HepG2 (cell line): ENCODE results near the gene TYR. TPM values are rescaled to one million over a fixed set of nuclear protein-coding genes. Genes with fewer than 3 reads are reported as not detected.

Source experiments
- ATAC-seq: fragments of 200-7000 bp; cut with Tn5 transposase; 3 replicates; pipeline ENCODE4 v1.9.1; 2020; ENCODE audit warnings: mild to moderate bottlenecking, moderate library complexity
- BruUV-seq: library from RNA; stranded (reverse); fragments of 400-500 nt; replicated peaks from 2 replicates; lab custom pipeline; 2021; lab: Mats Ljungman, UMichigan
- CTCF ChIA-PET: fragments of 300-600 bp; formaldehyde crosslinking; extraction: SDS; loops from one replicate; lab custom pipeline; 2021; ENCODE audit warnings: low total read pairs, inconsistent platforms, low intra/inter-chr PET ratio; lab: Yijun Ruan, JAX
- POLR2A ChIA-PET: fragments of 350-600 bp; sonication (Branson Sonifier 250); formaldehyde crosslinking; loops from one replicate; lab custom pipeline; 2020; ENCODE audit warnings: antibody characterized with exemption, inconsistent platforms; lab: Yijun Ruan, JAX
- DNase-seq: peaks from one replicate; pipeline ENCODE4 v3.0.0-alpha.2; 2015; ENCODE audit warnings: low spot score
- FAIRE-seq: peaks from 3 replicates; lab custom pipeline; 2011; peaks lifted over from hg19 to GRCh38; lab: Jason Lieb, UNC
- H2AFZ ChIP-seq: one replicate; pipeline ENCODE4 v1.6.1; 2011; ENCODE audit warnings: low read length, inconsistent platforms
- H3K27ac ChIP-seq: fragments of 300-600 bp; 3 replicates; pipeline ENCODE4 v1.8.0; 2011; ENCODE audit warnings: mixed run types, mild to moderate bottlenecking, mixed read lengths, low read length, inconsistent platforms; ENCODE audit not compliant: insufficient read depth; ENCODE audit errors: extremely low read length
- H3K27me3 ChIP-seq, 2 experiments: fragments of 200-600 bp in 1 of 2; 2 replicates in 1 of 2; 3 replicates in 1 of 2; pipeline versions ENCODE4 v1.6.0 to v1.8.0; 2011; ENCODE audit warnings: low read length in 2 of 2, mild to moderate bottlenecking in 2 of 2, moderate library complexity in 2 of 2, inconsistent platforms in 1 of 2; ENCODE audit not compliant: insufficient read depth in 2 of 2, control insufficient read depth in 1 of 2
- H3K36me3 ChIP-seq, 2 experiments: fragments of 200-600 bp in 1 of 2; replicated peaks in 1 of 2; 2 replicates in 1 of 2; 3 replicates in 1 of 2; pipeline versions ENCODE4 v1.5.1 to v1.8.0; 2011; ENCODE audit warnings: low read length in 2 of 2, inconsistent platforms in 1 of 2; ENCODE audit not compliant: insufficient read depth in 2 of 2, control insufficient read depth in 1 of 2
- H3K4me1 ChIP-seq: 2 replicates; pipeline ENCODE4 v1.5.1; 2012; ENCODE audit warnings: low read length, inconsistent platforms; ENCODE audit not compliant: insufficient read depth
- H3K4me2 ChIP-seq: 2 replicates; pipeline ENCODE4 v1.6.0; 2011; ENCODE audit warnings: low read depth, low read length, inconsistent platforms
- H3K4me3 ChIP-seq, 3 experiments: fragments of 200-600 bp in 1 of 3; sonication (generic), shearing (Covaris generic) in 1 of 3; replicated peaks in 1 of 3; 2 replicates each; pipeline ENCODE4 v1.5.1; 2011 to 2016; ENCODE audit warnings: low read length in 3 of 3, inconsistent platforms in 2 of 3, low read depth in 2 of 3, mild to moderate bottlenecking in 2 of 3, control low read depth in 1 of 3, mixed read lengths in 1 of 3; ENCODE audit not compliant: insufficient read depth in 1 of 3
- H3K79me2 ChIP-seq: one replicate; pipeline ENCODE4 v1.6.1; 2011; ENCODE audit warnings: low read length, inconsistent platforms; ENCODE audit not compliant: insufficient read depth
- H3K9ac ChIP-seq: 2 replicates; pipeline ENCODE4 v1.6.0; 2011; ENCODE audit warnings: mild to moderate bottlenecking, low read depth, low read length, inconsistent platforms; ENCODE audit not compliant: insufficient read depth
- H3K9me3 ChIP-seq: 2 replicates; pipeline ENCODE4 v1.5.1; 2012; ENCODE audit warnings: mild to moderate bottlenecking, low read length
- H4K20me1 ChIP-seq: 2 replicates; pipeline ENCODE4 v1.6.0; 2011; ENCODE audit warnings: inconsistent platforms, mild to moderate bottlenecking, low read length, moderate library complexity; ENCODE audit not compliant: insufficient read depth
- BCL6 ChIP-seq: IDR thresholded peaks from 2 replicates; pipeline ENCODE4 v1.6.1; 2016; ENCODE audit warnings: missing genetic modification reagents, missing compliant biosample characterization
- CEBPB ChIP-seq: IDR thresholded peaks from 2 replicates; pipeline ENCODE4 v1.6.1; 2011; ENCODE audit warnings: low read depth, low read length, improper control_type of control experiment, borderline replicate concordance
- EEA1 ChIP-seq: sonication (generic); formaldehyde crosslinking; IDR thresholded peaks from 2 replicates; pipeline ENCODE4 v1.5.1; 2020; ENCODE audit warnings: mild to moderate bottlenecking, missing genetic modification reagents, borderline replicate concordance
- GTF2F1 ChIP-seq: fragments of 150-350 bp; IDR thresholded peaks from 2 replicates; pipeline ENCODE4 v1.6.1; 2014; ENCODE audit warnings: low read length
- HOXA7 ChIP-seq: sonication (generic); formaldehyde crosslinking; IDR thresholded peaks from 2 replicates; pipeline ENCODE4 v1.8.1; 2022; ENCODE audit warnings: mild to moderate bottlenecking, missing genetic modification reagents, moderate library complexity
- MBD4 ChIP-seq: IDR thresholded peaks from 2 replicates; pipeline ENCODE4 v1.6.1; 2012; ENCODE audit warnings: low read length, inconsistent platforms, borderline replicate concordance
- MIXL1 ChIP-seq: IDR thresholded peaks from 2 replicates; pipeline ENCODE4 v1.6.1; 2016
- MTA3 ChIP-seq: sonication (generic); formaldehyde crosslinking; IDR thresholded peaks from 2 replicates; pipeline ENCODE4 v1.4.0; 2020; ENCODE audit warnings: missing genetic modification reagents
- ONECUT2 ChIP-seq: sonication (generic); formaldehyde crosslinking; IDR thresholded peaks from 2 replicates; pipeline ENCODE4 v1.4.0; 2020; ENCODE audit warnings: missing genetic modification reagents
- RNF2 ChIP-seq: fragments of 450-650 bp; conservative IDR thresholded peaks from 2 replicates; pipeline ENCODE4 v1.6.1; 2016; ENCODE audit warnings: low read depth
- RXRA ChIP-seq: sonication (generic); formaldehyde crosslinking; IDR thresholded peaks from 2 replicates; pipeline ENCODE4 v1.5.1; 2020; ENCODE audit warnings: missing genetic modification reagents
- ZFP36 ChIP-seq: fragments of 150-350 bp; IDR thresholded peaks from 2 replicates; pipeline ENCODE4 v1.6.1; 2018; ENCODE audit warnings: borderline replicate concordance, low read length, low read depth; ENCODE audit not compliant: partially characterized antibody
- ZNF510 ChIP-seq: sonication (generic); formaldehyde crosslinking; IDR thresholded peaks from 2 replicates; pipeline ENCODE4 v1.4.0; 2020; ENCODE audit warnings: low read depth, mild to moderate bottlenecking, missing genetic modification reagents
- ZNF572 ChIP-seq: sonication (generic); formaldehyde crosslinking; IDR thresholded peaks from 2 replicates; pipeline ENCODE4 v1.5.1; 2020; ENCODE audit warnings: mild to moderate bottlenecking, missing genetic modification reagents
- in situ Hi-C: cut with HindIII; loops from 2 replicates; pipeline ENCODE4 v1.10.0; 2017; ENCODE audit warnings: low pct_unique_long_range_greater_than_20kb; ENCODE audit not compliant: extremely low pct_ligation_motif_present
- intact Hi-C: fragments of 100-400 bp; cut with micrococcal nuclease; formaldehyde crosslinking; loops from one replicate; pipeline ENCODE4 v1.10.0; 2022; ENCODE audit not compliant: unreplicated experiment
- polyA plus RNA-seq, 8 experiments: library from polyadenylated mRNA; depleted of rRNA in 3 of 8; stranded (reverse) in 7 of 8; unstranded in 1 of 8; fragments of >200 nt; fragmentation: Illumina TruSeq in 4 of 8; extraction: Trizol in 4 of 8; gene quantifications; 2 replicates each; pipeline versions ENCODE4 v1.2.1 to v1.2.3, GENCODE V29; 2011 to 2016; ENCODE audit warnings: low read depth in 4 of 8, missing spikeins in 1 of 8, mixed read lengths in 1 of 8; ENCODE audit not compliant: insufficient read depth in 1 of 8
- total RNA-seq, 5 experiments: library from RNA; depleted of rRNA; stranded (reverse); fragments of >200 nt; fragmentation: Illumina TruSeq; extraction: Trizol; gene quantifications; 2 replicates each; pipeline ENCODE4 v1.2.3, GENCODE V29; 2016; ENCODE audit warnings: low read depth in 1 of 5
- TF ChIP-seq, protein P1 (sequence below): sonication (generic); formaldehyde crosslinking; IDR thresholded peaks from 2 replicates; pipeline ENCODE4 v1.4.0; 2020; ENCODE audit warnings: mild to moderate bottlenecking, low read depth, missing genetic modification reagents
- TF ChIP-seq, protein P2 (sequence below): sonication (generic); formaldehyde crosslinking; IDR thresholded peaks from 2 replicates; pipeline ENCODE4 v1.5.0; 2020; ENCODE audit warnings: missing genetic modification reagents

TYR gene
- total and polyA plus RNA-seq, 2 of the 13 experiments (the other 11 are each of a cell fraction or from before 2014, with no cell fraction given): not detected

DNA sequence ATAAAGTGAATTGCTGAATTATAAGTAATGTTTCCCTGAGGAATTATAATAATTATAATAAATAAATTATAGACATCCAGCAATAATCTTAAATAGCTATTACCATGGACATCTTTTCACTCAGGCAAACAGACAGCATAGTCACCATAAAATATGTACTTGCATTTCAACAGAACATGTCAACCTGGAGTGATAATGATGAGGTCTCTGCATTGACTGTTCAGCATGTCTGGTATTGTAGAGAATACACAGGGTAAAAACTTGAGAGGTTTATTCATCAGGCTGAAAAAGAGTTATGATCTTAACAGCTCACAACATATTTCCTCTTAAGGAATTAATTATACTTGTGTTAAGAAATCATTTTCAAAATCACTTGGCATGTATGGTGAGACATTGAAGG, 41.1 kb upstream of the TYR start:
- no peaks in the 10 kb centered on the region for H4K20me1 ChIP-seq
- no peaks in the 10 kb centered on the region for H3K79me2 ChIP-seq
- H3K36me3 ChIP-seq: no peaks in the 10 kb centered on the region
- no peak overlapping the region for H3K27ac ChIP-seq
- ChIA-PET CTCF (no interaction called here), POLR2A (no interaction called here)
- FAIRE-seq: no peak
- BruUV-seq: no TSS peak
- intact Hi-C loops: no loop called here
- no peak overlapping the region for H3K9ac ChIP-seq
- H3K27me3 ChIP-seq: no peaks in the 10 kb centered on the region
- no peak overlapping the region for H2AFZ ChIP-seq
- no peaks in the 10 kb centered on the region for H3K9me3 ChIP-seq
- TF ChIP-seq ONECUT2 (CRISPR knock-in tag) (no peak), RXRA (CRISPR knock-in tag) (no peak), EEA1 (CRISPR knock-in tag) (no peak), MTA3 (no peak), HOXA7 (no peak), GTF2F1 (no peak), ZNF510 (CRISPR knock-in tag) (no peak), MIXL1 (no peak), RNF2 (no peak), ZFP36 (no peak), CEBPB (no peak), BCL6 (no peak), MBD4 (no peak), ZNF572 (CRISPR knock-in tag) (no peak)
- TF ChIP-seq, protein P1, sequence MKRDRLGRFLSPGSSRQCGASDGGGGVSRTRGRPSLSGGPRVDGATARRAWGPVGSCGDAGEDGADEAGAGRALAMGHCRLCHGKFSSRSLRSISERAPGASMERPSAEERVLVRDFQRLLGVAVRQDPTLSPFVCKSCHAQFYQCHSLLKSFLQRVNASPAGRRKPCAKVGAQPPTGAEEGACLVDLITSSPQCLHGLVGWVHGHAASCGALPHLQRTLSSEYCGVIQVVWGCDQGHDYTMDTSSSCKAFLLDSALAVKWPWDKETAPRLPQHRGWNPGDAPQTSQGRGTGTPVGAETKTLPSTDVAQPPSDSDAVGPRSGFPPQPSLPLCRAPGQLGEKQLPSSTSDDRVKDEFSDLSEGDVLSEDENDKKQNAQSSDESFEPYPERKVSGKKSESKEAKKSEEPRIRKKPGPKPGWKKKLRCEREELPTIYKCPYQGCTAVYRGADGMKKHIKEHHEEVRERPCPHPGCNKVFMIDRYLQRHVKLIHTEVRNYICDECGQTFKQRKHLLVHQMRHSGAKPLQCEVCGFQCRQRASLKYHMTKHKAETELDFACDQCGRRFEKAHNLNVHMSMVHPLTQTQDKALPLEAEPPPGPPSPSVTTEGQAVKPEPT: no peak
- TF ChIP-seq, protein P2, sequence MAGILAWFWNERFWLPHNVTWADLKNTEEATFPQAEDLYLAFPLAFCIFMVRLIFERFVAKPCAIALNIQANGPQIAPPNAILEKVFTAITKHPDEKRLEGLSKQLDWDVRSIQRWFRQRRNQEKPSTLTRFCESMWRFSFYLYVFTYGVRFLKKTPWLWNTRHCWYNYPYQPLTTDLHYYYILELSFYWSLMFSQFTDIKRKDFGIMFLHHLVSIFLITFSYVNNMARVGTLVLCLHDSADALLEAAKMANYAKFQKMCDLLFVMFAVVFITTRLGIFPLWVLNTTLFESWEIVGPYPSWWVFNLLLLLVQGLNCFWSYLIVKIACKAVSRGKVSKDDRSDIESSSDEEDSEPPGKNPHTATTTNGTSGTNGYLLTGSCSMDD (CRISPR knock-in tag): no peak
- DNase-seq: no peak
- in situ Hi-C loops: no loop called here
- ATAC-seq: no peak
- H3K4me3 ChIP-seq: no peak overlapping the region
- no peaks in the 10 kb centered on the region for H3K4me1 ChIP-seq
- no peak overlapping the region for H3K4me2 ChIP-seq
